Liver (tissue), 9 donors: ENCODE data around the gene EEFSEC. TPM values are rescaled to one million over a fixed set of nuclear protein-coding genes. Genes with fewer than 3 reads are reported as not detected.

Experiments
- DNase-seq: peaks from one replicate; pipeline ENCODE4 v3.0.0-alpha.2; 2017; ENCODE audit warnings: low spot score
- H3K27ac ChIP-seq, 2 donors: one replicate each; pipeline ENCODE4 v1.7.0; 2013; ENCODE audit warnings: inconsistent platforms in 2 of 2, low read length in 2 of 2, control low read depth in 1 of 2, low read depth in 1 of 2, mild to moderate bottlenecking in 1 of 2
- H3K27me3 ChIP-seq, 4 donors: one replicate each; pipeline versions ENCODE4 v1.6.1 to v1.7.0; 2013; ENCODE audit warnings: low read length in 3 of 4, inconsistent platforms in 1 of 4, mild to moderate bottlenecking in 1 of 4, moderate library complexity in 1 of 4; ENCODE audit not compliant: control insufficient read depth in 4 of 4, insufficient read depth in 4 of 4
- H3K36me3 ChIP-seq, 4 donors: one replicate each; pipeline versions ENCODE4 v1.6.1 to v1.7.0; 2013; ENCODE audit warnings: low read length in 3 of 4, mild to moderate bottlenecking in 3 of 4, low read depth in 1 of 4, moderate library complexity in 1 of 4; ENCODE audit not compliant: control insufficient read depth in 4 of 4, insufficient read depth in 3 of 4
- H3K4me1 ChIP-seq, 4 donors: one replicate each; pipeline versions ENCODE4 v1.6.1 to v1.7.0; 2013; ENCODE audit warnings: low read length in 3 of 4, mild to moderate bottlenecking in 3 of 4, moderate library complexity in 1 of 4; ENCODE audit not compliant: control insufficient read depth in 4 of 4, insufficient read depth in 4 of 4
- H3K4me3 ChIP-seq, 3 donors: one replicate each; pipeline versions ENCODE4 v1.6.1 to v1.7.0; 2013; ENCODE audit warnings: low read length in 3 of 3, control low read depth in 1 of 3, low read depth in 1 of 3, mild to moderate bottlenecking in 1 of 3
- H3K9ac ChIP-seq, 2 donors: one replicate each; pipeline ENCODE4 v1.7.0; 2013; ENCODE audit warnings: low read length in 2 of 2, mild to moderate bottlenecking in 2 of 2, moderate library complexity in 2 of 2, control low read depth in 1 of 2, low read depth in 1 of 2
- H3K9me3 ChIP-seq, 4 donors: one replicate each; pipeline versions ENCODE4 v1.6.1 to v1.7.0; 2013; ENCODE audit warnings: low read length in 3 of 4; ENCODE audit not compliant: control insufficient read depth in 4 of 4
- EGR1 ChIP-seq, 2 donors: IDR thresholded peaks; 2 replicates each; pipeline ENCODE4 v1.6.1; 2016 to 2018; ENCODE audit warnings: antibody characterized with exemption in 2 of 2, low read depth in 2 of 2
- FOXA1 ChIP-seq: IDR thresholded peaks from 2 replicates; pipeline ENCODE4 v1.6.1; 2016; ENCODE audit warnings: antibody characterized with exemption
- GABPA ChIP-seq, 2 donors: IDR thresholded peaks in 1 of 2; conservative IDR thresholded peaks in 1 of 2; 2 replicates each; pipeline ENCODE4 v1.6.1; 2016; ENCODE audit warnings: antibody characterized with exemption in 2 of 2, mild to moderate bottlenecking in 1 of 2, moderate library complexity in 1 of 2
- HNF4A ChIP-seq, 2 donors: conservative IDR thresholded peaks; 2 replicates each; pipeline ENCODE4 v1.6.1; 2016; ENCODE audit warnings: antibody characterized with exemption in 2 of 2, mild to moderate bottlenecking in 2 of 2
- HNF4G ChIP-seq: IDR thresholded peaks from 2 replicates; pipeline ENCODE4 v1.6.1; 2016; ENCODE audit warnings: antibody characterized with exemption
- NR2F2 ChIP-seq: IDR thresholded peaks from 2 replicates; pipeline ENCODE4 v1.6.1; 2016; ENCODE audit warnings: antibody characterized with exemption
- RXRA ChIP-seq, 2 donors: IDR thresholded peaks; 2 replicates each; pipeline ENCODE4 v1.6.1; 2017 to 2018; ENCODE audit warnings: antibody characterized with exemption in 2 of 2, mild to moderate bottlenecking in 1 of 2
- YY1 ChIP-seq: IDR thresholded peaks from 2 replicates; pipeline ENCODE4 v1.6.1; 2016; ENCODE audit warnings: antibody characterized with exemption, mild to moderate bottlenecking
- WGBS: extraction: QIAGEN DNeasy Blood & Tissue Kit; methylation state at CpG from one replicate; pipeline ENCODE4 v1.1.7; 2013; 5-methylcytosine and 5-hydroxymethylcytosine counted together
- polyA plus RNA-seq, 2 donors: library from polyadenylated mRNA; stranded (reverse) in 1 of 2; unstranded in 1 of 2; fragments of 200-250 nt in 1 of 2; fragments of >200 nt in 1 of 2; fragmentation: Nextera tagmentation in 1 of 2; extraction: Ambion mirVana in 1 of 2; gene quantifications; one replicate each; pipeline versions ENCODE4 v1.2.1 to v1.2.3, GENCODE V29; 2013 to 2015
- total RNA-seq, 2 donors: library from RNA; depleted of rRNA; stranded (reverse); fragments of >200 nt; gene quantifications; one replicate each; pipeline ENCODE4 v1.2.3, GENCODE V29; 2014
- TF ChIP-seq, protein P1 (sequence below): fragments of 150-350 bp; IDR thresholded peaks from 2 replicates; pipeline ENCODE4 v1.5.1; 2017; ENCODE audit warnings: improper control_type of control experiment, low read depth, low read length; ENCODE audit not compliant: missing input control
- TF ChIP-seq, protein P2 (sequence below): IDR thresholded peaks from 2 replicates; pipeline ENCODE4 v1.6.1; 2016; ENCODE audit warnings: antibody characterized with exemption
- donor health status: healthy.
- donor health status: healthy.
- donor health status: healthy.
- donor health status: healthy.
- donor health status: healthy.

The EEFSEC gene, protein sequence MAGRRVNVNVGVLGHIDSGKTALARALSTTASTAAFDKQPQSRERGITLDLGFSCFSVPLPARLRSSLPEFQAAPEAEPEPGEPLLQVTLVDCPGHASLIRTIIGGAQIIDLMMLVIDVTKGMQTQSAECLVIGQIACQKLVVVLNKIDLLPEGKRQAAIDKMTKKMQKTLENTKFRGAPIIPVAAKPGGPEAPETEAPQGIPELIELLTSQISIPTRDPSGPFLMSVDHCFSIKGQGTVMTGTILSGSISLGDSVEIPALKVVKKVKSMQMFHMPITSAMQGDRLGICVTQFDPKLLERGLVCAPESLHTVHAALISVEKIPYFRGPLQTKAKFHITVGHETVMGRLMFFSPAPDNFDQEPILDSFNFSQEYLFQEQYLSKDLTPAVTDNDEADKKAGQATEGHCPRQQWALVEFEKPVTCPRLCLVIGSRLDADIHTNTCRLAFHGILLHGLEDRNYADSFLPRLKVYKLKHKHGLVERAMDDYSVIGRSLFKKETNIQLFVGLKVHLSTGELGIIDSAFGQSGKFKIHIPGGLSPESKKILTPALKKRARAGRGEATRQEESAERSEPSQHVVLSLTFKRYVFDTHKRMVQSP
- total RNA-seq (10 to 100 TPM in 1 of 2 donors, 1 to 10 TPM in 1; 8.4 to 11.6 TPM), polyA plus RNA-seq (10 to 100 TPM in 1 of 2 donors, 1 to 10 TPM in 1; 9.7 to 13.1 TPM)

DNA sequence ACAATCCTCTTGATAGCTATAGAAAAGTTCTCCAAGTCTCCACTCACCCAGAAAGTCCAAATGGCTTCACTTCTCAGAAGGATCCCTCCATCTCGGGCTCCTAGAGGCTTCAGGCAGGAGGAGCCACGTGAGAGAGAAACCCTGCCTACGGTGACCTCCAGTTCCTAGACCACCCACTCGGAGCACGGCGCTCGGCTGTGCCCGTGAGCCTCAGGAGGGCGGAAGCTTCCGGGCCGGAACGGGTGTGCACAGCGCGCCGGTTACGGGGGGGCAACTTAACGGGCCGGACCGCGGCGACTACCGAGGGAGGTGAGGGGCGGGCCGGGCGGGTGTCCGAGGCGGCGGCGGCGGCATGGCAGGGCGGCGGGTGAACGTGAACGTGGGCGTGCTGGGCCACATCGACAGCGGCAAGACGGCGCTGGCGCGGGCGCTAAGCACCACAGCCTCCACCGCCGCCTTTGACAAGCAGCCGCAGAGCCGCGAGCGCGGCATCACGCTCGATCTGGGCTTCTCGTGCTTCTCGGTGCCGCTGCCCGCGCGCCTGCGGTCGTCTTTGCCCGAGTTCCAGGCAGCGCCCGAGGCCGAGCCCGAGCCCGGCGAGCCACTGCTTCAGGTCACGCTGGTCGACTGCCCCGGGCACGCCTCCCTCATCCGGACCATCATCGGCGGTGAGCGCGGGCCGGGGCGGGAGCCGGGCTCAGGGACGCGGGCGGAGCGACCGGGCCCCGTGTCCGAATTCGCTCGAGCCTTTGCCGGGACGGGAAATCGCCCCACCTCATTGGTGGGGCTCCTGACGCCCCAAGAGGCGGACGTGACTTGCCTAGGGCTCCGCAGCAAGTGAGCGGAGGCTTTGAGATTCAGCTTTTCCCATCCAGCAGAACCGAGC lies at the start of gene EEFSEC:
EEFSEC (plus strand) TSS at position 326 of the 886 bp plus-strand sequence; CDS start at position 353, 27 bp downstream.
- H3K4me1 ChIP-seq, result peaks cover 2 to 38% (median 12%) of the 10 kb centered on the region in 4 donors
- H3K4me3 ChIP-seq, result peak within 1 kb of the TSS; percentile 84 to 90 (median 88)
- no peaks in the 10 kb centered on the region for H3K9me3 ChIP-seq
- peaks cover 0 to 8% (median under 1%) of the 10 kb centered on the region in 4 donors for H3K36me3 ChIP-seq
- peak within 1 kb of the TSS; percentile 60 to 84 for H3K9ac ChIP-seq
- TF ChIP-seq HNF4G, result no peak
- peak in 1 of 2 donors; percentile 23 for TF ChIP-seq EGR1 (IDR thresholded peaks at IDR 0.05; ENCODE audit: low read depth in 2 of 2)
- TF ChIP-seq, protein P1, sequence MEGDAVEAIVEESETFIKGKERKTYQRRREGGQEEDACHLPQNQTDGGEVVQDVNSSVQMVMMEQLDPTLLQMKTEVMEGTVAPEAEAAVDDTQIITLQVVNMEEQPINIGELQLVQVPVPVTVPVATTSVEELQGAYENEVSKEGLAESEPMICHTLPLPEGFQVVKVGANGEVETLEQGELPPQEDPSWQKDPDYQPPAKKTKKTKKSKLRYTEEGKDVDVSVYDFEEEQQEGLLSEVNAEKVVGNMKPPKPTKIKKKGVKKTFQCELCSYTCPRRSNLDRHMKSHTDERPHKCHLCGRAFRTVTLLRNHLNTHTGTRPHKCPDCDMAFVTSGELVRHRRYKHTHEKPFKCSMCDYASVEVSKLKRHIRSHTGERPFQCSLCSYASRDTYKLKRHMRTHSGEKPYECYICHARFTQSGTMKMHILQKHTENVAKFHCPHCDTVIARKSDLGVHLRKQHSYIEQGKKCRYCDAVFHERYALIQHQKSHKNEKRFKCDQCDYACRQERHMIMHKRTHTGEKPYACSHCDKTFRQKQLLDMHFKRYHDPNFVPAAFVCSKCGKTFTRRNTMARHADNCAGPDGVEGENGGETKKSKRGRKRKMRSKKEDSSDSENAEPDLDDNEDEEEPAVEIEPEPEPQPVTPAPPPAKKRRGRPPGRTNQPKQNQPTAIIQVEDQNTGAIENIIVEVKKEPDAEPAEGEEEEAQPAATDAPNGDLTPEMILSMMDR, result no peak
- no peak for TF ChIP-seq RXRA (IDR thresholded peaks at IDR 0.05)
- TF ChIP-seq NR2F2, result no peak
- TF ChIP-seq YY1, result peak; percentile 58
- peak; percentile 68 to 88 for TF ChIP-seq GABPA (IDR thresholded peaks at IDR 0.05 in 1 of 2, conservative IDR thresholded peaks at IDR 0.05 in 1 of 2)
- peak in 1 of 2 donors; percentile 33 for TF ChIP-seq HNF4A (conservative IDR thresholded peaks at IDR 0.05)
- no peaks in the 10 kb centered on the region for H3K27me3 ChIP-seq
- peak; percentile 92 for DNase-seq
- under 1% methylated on average over 96 of the region's 96 CpGs for WGBS
- H3K27ac ChIP-seq, result peak within 1 kb of the TSS; percentile 85

DNA sequence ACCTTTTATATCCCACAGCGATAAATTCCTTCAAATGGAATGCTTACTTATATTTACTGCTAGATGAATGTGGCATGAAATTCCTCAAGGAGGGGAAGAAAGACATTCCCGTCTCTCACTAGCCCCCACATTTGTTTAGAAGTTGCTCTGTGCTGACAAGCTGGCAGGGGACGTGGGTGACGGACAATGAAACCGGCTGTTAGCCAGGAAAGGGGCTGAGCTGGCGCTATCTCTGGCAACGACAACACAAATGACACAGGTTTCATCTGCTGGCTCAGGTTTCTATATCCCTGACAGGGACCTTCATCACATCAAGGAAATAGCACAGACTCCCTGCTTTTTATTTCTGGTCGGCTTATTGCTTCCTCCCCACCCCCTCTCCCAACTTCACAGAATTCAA lies 45.4 kb upstream of the EEFSEC start:
- TF ChIP-seq, protein P2, sequence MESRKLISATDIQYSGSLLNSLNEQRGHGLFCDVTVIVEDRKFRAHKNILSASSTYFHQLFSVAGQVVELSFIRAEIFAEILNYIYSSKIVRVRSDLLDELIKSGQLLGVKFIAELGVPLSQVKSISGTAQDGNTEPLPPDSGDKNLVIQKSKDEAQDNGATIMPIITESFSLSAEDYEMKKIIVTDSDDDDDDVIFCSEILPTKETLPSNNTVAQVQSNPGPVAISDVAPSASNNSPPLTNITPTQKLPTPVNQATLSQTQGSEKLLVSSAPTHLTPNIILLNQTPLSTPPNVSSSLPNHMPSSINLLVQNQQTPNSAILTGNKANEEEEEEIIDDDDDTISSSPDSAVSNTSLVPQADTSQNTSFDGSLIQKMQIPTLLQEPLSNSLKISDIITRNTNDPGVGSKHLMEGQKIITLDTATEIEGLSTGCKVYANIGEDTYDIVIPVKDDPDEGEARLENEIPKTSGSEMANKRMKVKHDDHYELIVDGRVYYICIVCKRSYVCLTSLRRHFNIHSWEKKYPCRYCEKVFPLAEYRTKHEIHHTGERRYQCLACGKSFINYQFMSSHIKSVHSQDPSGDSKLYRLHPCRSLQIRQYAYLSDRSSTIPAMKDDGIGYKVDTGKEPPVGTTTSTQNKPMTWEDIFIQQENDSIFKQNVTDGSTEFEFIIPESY, result no peak
- no peak for TF ChIP-seq FOXA1
- 37% methylated on average over 8 of the region's 8 CpGs for WGBS
- no peak overlapping the region for H3K4me3 ChIP-seq
- H3K9ac ChIP-seq, result no peak overlapping the region
- peaks cover 1 to 9% (median 7%) of the 10 kb centered on the region in 4 donors for H3K4me1 ChIP-seq
- no peaks in the 10 kb centered on the region for H3K9me3 ChIP-seq
- H3K27ac ChIP-seq, result peak overlapping the region; percentile 28 to 37
- H3K36me3 ChIP-seq, result peaks cover 0 to 16% (median 5%) of the 10 kb centered on the region in 4 donors
- H3K27me3 ChIP-seq, result no peaks in the 10 kb centered on the region
- no peak for DNase-seq
